DMS53 treated with DMSO at 0.1 percent for 48 hours (cell line): ENCODE measurements around the gene BRSK2.

Experiments used
- DNase-seq: peaks from one replicate; lab custom pipeline; 2025; ENCODE audit not compliant: unreplicated experiment; lab: John Stamatoyannopoulos, UW

The BRSK2 gene

GRCh38 chr11:1496091-1496760 is 106.5 kb downstream of the BRSK2 start:
- no peak for DNase-seq

- DNase-seq = no peak
Observed at GRCh38 chr11:1496761-1497095, 107.0 kb downstream of the BRSK2 start.

GRCh38 chr11:1497600-1497999 is 107.9 kb downstream of the BRSK2 start:
- no peak for DNase-seq

GRCh38 chr11:1498262-1498661 is 108.5 kb downstream of the BRSK2 start:
- DNase-seq = no peak

- DNase-seq = no peak
Observed at GRCh38 chr11:1499261-1499890, 109.6 kb downstream of the BRSK2 start.

- no peak for DNase-seq
Observed at GRCh38 chr11:1499899-1500298, 110.2 kb downstream of the BRSK2 start.

GRCh38 chr11:1500466-1501420 is 111.0 kb downstream of the BRSK2 start:
- no peak for DNase-seq

- DNase-seq = no peak
Observed at GRCh38 chr11:1501421-1502167, 111.9 kb downstream of the BRSK2 start.

GRCh38 chr11:1502168-1502953 is 112.6 kb downstream of the BRSK2 start:
- no peak for DNase-seq

- no peak for DNase-seq
Observed at GRCh38 chr11:1502954-1503707, 113.4 kb downstream of the BRSK2 start.

GRCh38 chr11:1503708-1504104 is 114.0 kb downstream of the BRSK2 start:
- no peak for DNase-seq

- DNase-seq = no peak
Observed at GRCh38 chr11:1504138-1504537, 114.4 kb downstream of the BRSK2 start.

- DNase-seq = no peak
Observed at GRCh38 chr11:1504581-1505290, 115.0 kb downstream of the BRSK2 start.

GRCh38 chr11:1505480-1505879 is 115.7 kb downstream of the BRSK2 start:
- DNase-seq = no peak

- DNase-seq = no peak
Observed at GRCh38 chr11:1506981-1507380, 117.2 kb downstream of the BRSK2 start.

GRCh38 chr11:1507381-1508140 is 117.8 kb downstream of the BRSK2 start:
- DNase-seq = no peak

GRCh38 chr11:1508491-1508891 is 118.8 kb downstream of the BRSK2 start:
- DNase-seq = no peak

GRCh38 chr11:1508986-1509385 is 119.3 kb downstream of the BRSK2 start:
- no peak for DNase-seq
